GM21717 (cell line): ENCODE results near the gene WDPCP.
"Not testable (repeated sequence)": the region's sequence is repeated elsewhere in the genome, so short reads cannot be mapped to it uniquely, and the experiment has no call there.

Experiments
- ATAC-seq: cut with Tn5 transposase; IDR thresholded peaks from one replicate; pipeline ENCODE4 v1.9.1; 2021; ENCODE audit warnings: mild to moderate bottlenecking, moderate library complexity; ENCODE audit not compliant: unreplicated experiment

Gene WDPCP

DNA sequence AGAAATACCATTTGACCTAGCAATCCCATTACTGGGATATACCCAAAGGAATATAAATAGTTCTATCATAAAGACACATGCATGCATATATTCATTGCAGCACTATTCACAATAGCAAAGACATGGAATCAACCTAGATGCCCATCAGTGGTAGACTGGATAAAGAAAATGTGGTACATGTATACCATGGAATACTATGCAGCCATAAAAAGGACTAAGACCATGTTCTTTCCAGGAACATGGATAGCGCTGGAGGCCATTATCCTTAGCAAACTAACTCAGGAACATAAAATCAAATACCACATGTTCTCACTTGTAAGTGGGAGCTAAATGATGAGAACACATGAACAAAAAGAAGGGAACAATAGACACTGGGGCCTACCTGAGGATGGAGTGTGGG, 119.0 kb downstream of the WDPCP start:
- ATAC-seq: not testable (repeated sequence)

DNA sequence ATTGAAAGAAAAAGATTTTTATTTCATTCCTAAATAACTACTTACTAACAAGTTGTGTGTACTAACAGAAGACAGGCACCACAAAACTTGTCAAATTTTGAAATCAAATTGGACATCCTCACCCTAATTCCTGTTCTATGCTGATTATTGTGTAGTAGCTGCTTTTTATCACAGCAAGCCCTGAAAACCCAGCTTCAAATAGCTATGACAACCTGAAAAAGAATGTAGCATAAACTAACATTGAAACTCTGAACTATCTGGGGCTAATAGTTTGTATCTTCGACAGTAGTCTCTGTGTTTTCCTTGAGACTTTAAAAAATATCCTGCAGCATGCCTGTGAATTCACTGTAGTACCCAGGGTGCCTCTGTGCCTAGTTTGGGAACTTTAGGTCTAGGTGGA, 122.6 kb downstream of the WDPCP start:
- ATAC-seq: no peak

DNA sequence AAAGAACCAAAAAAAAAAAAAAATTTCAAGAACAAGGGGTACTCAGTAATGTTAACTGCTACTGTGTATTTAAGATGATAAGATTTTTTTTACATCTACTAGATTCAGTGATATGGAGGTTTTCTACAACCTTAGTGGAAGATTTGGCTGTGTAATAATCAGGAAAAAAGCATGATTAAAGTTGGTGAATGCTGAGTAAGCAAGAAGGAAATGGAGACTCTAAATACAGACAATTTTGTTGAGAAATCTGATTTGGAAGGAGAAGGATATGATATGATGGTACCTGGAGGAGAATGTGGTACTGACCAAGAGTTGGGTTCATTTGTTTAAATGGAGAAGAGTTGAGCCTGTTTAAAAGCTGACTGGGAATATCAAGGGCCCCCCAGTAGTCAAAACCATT, 125.1 kb downstream of the WDPCP start:
- ATAC-seq: no peak

DNA sequence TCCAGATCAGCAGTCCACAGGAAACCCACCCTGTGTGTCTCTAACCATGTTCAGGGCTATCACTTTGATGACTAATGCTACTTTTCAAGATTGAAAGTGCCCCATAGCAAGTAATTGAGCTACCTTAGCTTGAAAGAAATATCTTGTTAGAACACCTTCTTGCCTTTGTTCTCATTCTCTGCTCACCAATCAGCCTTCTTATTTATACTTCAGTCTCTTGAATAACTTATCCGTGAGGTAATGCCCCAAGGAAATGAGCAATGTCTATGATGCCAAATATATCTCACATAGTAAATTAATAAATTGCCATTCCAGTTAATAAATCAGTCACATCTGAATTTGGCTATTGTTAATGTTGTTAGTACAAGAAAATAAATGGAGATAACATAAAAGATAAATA, 141.6 kb downstream of the WDPCP start:
- no peak for ATAC-seq

DNA sequence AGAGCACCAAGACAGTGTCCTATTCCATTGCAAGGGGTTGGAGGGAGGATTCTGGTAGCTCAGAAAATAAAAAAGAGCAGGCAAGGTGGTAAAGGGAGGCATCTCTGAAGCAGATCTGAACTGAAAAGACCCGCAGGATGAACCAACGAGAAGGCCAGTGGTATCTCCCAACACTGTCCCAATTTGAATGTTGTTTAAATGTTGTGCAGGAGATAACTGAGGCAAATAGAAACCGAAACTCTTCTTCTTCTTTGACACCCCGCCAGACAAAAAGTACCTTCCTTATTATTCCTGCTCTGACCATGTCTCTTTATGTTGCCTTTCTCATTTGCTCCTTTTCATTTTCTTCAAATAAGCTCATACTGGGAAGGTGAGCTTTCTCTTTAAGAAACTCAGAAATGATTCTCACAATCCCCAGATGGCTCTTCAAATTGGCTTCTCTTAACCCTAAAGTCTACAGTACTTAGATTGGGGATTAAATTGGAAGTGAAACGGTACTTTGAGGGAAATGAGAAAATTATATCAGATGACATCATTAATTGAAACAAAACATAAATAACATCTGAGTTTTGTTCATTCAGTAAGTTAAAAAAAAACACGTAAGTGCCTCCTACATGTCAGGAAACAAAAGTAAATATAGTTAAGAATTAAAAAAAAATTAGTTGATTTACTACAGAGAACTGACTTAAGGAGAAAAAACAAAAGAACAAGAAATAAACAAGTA, 143.6 kb downstream of the WDPCP start:
- ATAC-seq: peak; percentile 59

DNA sequence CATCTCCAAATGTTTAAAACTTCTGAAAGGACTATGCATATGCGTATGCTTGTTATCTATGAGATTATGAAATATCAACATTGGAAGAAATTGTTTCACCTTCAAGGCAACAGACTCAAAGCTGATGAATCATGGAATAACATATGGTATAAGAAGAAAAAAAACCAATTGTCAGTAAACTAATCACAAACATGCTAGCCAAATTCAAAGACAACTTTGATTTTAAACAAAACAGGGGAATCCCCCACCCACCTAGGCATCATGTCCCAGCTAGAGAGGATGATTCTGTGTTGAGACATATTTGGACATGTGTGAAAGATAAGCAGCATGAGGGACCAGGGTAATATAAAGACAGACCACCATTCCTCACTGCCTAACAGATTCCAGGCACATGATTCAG, 147.7 kb downstream of the WDPCP start:
- ATAC-seq: no peak

DNA sequence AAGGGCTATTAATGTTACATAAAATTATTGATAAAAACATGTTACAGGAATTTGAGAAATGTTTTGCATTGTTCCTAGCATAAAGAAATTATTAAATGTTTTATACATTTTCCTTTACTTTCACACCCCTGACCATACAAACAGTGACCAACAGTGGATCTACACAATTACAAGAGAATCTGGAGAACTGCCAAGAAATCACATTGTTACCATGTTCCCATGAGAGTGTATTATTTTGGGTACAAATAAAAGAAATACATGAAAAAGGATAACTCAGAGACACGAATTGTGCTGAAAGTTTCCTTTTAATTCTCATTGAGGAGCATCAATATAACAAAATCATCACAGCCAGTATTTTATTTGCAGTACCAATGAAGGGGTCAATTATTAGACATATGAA, 150.1 kb downstream of the WDPCP start:
- ATAC-seq: no peak

DNA sequence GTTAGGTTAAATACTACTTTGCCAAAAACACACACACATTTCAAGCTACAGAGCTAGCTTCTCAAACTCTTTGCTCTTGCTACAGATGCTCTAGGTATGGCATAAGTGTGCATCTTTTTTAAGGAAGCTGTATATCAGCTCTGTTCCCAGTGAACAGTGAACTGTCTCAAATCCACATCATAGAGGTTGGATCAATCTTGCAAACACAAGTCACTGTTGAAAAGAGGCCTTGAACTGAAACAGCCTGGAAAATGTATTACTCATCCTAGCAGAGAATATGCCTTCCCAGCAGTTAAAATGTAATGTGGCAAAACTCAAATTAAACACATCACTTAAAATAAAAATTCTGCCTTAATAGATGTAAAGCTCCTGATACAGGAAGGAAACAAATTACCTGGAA, 151.8 kb downstream of the WDPCP start:
- no peak for ATAC-seq

DNA sequence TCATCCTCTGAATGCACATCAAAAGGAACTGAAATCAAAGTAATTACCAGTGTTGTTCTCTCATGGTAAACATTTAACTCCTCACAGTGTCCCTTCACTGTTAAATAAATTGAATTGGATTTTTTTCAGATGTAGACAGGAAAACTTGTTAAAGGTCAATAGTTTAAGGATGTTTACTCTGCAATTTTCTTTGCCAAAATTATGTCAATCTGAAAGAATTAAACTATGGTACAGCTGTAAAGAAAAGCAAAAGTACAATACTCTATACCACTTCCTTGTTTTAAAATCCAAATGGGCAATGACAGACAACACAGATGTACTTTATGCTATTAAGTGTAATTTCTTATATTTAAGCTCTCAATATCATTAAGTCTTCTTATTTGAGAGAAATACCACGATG, 153.2 kb downstream of the WDPCP start:
- ATAC-seq: no peak

DNA sequence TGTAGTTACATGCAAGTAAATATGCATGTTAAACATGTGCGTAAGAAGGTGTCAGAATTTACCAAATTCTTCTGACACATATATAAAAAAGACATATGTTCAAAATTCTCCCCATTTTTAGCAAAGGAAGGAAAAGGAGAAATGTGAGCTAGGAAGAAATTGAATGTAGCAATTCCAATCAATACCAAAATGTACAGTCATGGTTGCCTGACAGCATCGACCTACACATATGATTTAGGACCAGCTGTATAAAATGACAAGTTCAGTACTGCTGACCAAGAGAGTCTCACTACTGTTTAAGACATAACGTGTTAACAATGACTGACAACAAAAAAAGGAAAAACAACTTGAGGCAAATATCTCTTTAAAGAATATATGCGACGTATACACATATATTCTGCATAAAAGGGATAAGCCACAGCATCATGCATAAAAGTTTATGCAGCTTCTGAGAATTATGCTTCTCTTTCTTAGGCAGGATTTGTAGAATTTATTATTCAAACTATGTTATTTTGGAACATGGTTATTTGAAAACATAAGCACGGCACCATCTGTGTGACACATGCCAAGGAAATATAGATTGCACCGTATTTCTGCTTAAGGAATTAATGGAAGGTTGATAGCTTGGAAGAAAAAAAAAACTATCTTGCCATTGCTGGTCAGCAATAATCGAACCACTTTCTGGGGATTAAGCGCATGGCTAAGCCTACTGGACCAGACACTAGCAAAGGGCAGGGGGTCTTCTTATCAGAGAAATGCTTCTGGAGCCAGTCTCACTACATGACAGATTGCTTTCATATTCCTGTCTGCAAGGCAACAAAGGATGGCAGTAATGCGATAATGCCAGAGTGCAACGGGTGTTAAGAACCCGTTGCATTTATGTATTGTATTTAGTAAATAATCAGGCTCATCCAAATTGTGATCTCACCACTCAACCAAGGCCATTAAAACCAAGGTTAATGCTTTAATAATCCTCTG, 154.0 kb downstream of the WDPCP start:
- ATAC-seq: no peak

DNA sequence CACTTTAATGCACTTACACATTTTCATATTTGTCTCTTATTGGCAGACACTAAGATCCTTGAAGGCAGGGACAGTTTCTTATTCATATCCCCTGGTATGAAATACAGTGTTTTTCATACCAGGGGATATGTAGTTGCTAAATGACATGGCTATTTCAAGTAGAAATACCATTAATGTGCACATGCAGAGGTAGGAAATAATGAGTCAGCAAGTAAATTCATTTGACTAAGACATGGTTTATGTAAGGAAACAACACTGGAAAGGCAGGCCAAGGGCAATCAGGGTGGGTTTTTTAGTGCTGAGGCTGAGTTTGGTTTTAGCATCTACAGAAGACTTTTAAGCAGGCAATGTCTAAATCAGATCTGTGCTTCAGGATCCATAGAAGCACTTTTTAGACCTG, 155.9 kb downstream of the WDPCP start:
- ATAC-seq: no peak

DNA sequence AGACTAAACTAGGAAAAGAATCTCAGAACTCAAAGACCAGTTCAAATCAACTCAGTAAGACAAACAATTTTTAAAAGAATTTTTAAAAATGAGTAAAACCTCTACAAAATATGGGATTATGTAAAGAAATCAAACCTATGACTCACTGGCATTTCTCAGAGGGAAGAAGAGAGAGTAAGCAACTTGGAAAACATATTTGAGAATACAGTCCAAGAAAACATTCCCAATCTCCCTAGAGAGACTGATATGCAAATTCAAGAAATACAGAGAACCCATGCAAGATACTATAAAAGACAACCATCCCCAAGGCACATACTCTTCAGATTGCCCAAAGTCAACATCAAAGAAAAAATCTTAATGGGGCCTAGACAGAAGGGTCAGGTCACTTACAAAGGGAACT, 162.7 kb downstream of the WDPCP start:
- ATAC-seq: no peak

DNA sequence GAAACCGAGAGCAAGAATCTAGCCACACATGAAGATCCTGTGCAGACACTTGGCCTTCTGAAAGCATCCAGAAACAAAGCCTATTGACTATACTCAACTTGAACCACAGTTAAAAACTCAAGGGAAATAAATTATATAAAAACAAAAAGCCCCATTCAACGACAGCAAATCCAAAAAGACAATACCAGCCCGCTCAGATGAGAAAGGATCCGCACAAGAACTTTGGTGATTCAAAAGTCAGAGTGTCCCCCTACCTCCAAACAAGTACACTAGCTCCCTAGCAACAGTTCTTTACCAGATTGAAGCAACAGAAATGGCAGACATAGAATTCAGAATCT, 163.2 kb downstream of the WDPCP start:
- ATAC-seq: no peak

DNA sequence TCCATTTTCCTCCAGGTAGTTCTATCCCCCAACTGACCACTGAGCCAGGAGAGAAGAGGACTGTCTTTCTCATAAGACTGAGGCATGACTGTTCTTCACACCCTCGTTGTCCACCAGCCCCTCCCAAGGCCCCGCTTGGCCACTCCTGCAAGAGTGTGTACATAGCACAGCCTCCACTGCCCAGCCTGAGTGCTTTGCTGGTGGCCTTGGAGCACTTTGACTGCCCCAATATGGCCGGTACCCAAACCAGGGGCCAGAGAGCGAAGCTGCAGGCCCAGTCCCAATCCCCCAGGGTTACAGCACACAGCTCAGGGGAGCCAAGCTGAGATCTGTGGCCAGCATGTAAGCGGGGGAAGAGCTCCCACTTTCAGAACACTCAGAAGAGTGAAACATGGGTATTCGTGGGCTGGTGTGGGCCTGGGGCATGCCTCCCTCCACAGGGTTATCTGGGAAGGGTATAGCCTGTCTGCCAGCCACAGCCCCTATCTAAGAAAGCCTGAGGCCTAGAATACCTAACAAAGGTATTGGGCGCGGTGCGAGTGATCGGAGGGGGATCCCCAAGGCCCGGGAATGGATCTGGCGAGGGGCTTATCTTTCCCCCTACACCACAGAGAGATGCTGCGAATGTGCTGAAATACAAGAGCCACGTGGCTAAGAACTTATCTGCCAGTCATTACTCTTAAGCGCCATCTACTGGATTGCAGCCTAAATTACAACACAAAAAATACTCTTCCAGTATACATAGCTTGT, 163.8 kb downstream of the WDPCP start:
- peak; percentile 93 for ATAC-seq

DNA sequence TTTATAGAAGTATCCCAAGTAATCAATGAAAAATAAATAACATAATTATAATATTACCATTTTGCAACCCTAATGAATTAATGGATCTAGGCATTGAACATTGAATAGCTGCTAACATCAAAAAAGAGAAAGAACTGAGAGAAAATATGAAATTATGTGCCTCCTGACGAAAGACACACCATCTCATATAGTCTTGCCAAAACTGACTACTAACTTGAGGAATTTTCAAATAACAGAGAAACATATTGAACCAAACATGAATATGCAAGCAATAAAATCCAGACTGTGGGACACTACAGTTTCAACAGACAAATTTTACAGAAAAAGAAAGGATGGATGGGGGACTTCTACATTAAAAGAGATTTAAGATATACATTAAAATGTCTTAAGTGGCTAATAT, 165.7 kb downstream of the WDPCP start:
- no peak for ATAC-seq

DNA sequence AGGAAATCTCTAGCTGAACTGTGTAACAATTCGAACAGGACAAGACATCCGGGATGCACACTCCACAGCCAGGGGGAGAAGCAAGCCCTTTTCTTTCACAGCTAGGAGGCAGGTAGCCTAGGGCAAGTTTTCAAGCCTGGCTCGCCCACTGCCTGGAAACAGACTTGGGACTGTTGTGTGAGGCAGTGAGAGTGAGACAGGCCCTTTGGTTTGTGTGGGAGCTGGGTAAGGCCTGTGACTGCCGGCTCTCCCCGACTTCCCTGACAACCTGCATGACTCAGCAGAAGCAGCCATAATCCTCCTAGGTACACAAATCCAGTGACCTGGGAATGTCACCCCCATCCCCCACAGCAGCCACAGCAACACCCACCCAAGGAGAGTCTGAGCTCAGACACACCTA, 179.7 kb downstream of the WDPCP start:
- ATAC-seq: no peak

DNA sequence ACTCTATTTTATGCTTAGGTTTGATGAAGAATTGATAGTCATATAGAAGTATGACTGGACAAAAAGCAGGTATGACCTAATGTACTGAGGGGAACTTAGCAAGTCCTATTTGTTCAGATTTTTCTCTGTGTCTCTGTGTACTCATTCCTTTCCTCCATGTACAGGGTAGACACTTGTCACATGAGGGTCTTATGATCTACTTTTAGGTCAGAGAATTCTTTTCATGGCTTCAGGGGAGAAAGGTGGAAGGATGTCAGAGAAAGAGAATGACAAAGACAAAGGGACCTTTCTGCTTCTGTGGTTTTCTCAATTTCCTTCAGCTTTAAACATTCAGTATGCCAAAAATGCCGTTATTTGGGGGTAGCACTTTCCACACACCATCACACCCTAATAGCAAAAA, 181.6 kb downstream of the WDPCP start:
- ATAC-seq: no peak

DNA sequence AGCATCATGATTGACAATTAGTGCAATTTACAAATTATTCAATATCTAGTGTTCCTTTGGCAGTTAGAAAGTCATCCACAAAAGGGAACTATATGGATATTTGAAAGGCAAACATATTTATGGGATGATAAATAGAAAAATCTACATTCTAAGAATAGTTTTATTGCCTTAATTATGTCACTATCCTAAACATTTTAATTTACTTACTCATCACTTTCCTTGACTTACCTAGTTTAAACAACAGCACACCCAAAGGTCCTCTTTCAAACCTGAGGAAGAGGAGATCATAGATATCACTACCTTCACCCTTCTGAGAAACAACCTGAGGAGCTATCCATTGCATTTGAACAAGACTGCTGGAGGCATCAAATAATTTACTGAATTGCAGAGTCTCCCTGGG, 184.5 kb downstream of the WDPCP start:
- ATAC-seq: no peak

DNA sequence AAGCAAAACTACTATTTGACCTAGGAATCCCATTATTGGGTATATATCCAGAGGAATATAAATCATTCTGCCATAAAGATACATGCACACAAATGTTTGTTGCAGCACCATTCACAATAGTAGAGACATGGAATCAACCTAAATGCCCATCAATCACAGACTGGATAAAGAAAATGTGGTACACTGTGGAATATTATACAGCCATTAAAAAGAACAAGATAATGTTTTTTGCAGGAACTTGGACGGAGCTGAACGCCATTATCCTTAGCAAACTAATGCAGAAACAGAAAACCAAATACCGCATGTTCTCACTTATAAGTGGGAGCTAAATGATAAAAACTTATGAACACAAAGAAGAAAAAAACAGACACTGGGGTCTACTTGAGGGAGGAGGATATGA, 185.4 kb downstream of the WDPCP start:
- not testable (repeated sequence) for ATAC-seq

DNA sequence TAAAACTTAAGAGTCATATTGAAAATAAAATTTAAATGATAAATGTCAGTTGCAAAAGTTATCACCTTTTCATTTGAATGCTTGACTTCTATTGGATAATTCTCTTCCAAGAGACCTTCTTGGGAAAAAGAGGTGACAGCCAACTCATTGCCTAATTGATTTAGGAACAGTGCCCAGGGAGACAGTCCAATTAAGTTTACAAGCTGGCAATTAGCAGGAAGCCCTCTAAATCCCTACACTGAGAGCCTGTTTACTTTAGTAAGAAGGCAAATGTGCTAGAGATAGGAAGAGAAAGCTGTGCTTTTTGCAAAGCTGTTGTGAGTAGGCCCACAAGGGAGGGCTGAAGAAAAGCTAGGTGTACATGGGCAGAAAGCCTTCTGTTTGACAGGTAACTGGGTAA, 189.1 kb downstream of the WDPCP start:
- no peak for ATAC-seq

DNA sequence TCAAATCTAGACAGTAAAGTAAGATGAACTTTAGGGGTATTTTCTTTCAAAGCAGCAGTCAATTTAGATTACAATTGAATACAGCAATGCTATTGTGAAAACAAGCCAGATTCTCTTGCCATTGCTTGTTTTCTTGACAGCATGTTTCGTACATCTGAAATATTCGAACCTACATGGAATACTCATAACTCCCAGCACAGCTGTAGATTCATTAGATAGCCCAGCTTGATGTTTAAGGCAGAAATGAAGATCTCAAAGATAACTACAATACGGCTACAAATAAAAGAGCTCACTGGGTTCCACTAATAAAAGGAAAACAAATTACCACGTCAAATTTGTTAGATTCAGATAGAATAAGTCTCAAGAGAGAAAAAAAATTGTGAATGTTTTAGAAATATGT, 208.8 kb downstream of the WDPCP start:
- ATAC-seq: no peak

DNA sequence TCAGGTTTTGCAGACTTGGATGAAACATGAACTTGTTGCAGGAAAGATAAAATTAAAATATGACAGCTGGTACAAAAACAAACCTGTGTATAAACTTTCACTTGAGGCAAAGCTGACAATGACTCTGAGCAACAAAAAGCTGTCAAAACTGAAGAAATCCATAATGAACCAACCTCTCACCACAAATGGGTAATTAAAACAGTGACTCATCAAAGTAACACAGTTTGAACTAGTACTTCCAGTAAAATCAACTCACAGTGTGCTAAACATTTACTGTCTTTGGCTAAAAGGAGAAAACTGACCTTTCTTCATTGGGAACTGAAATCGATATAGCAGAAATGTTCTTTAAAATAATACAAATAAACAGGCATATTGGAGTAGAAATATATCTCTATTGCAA, 209.7 kb downstream of the WDPCP start:
- no peak for ATAC-seq
